Pulmonary artery endothelial cell (primary cell): ENCODE data around the gene ABCC11. TPM values are rescaled to one million over a fixed set of nuclear protein-coding genes. Genes with fewer than 3 reads are reported as not detected.
"Not testable (repeated sequence)": the region's sequence is repeated elsewhere in the genome, so short reads cannot be mapped to it uniquely, and the experiment has no call there.

ENCODE experiments used
- DNase-seq: peaks from one replicate; pipeline ENCODE4 v3.0.0-alpha.2; 2011; ENCODE audit warnings: low read depth, low spot score
- total RNA-seq: library from RNA; depleted of rRNA; stranded (reverse); fragments of >200 nt; gene quantifications from 2 replicates; pipeline ENCODE4 v1.2.3, GENCODE V29; 2014

ABCC11 gene
- total RNA-seq, 1 donor from 2014 or later: not detected

DNA sequence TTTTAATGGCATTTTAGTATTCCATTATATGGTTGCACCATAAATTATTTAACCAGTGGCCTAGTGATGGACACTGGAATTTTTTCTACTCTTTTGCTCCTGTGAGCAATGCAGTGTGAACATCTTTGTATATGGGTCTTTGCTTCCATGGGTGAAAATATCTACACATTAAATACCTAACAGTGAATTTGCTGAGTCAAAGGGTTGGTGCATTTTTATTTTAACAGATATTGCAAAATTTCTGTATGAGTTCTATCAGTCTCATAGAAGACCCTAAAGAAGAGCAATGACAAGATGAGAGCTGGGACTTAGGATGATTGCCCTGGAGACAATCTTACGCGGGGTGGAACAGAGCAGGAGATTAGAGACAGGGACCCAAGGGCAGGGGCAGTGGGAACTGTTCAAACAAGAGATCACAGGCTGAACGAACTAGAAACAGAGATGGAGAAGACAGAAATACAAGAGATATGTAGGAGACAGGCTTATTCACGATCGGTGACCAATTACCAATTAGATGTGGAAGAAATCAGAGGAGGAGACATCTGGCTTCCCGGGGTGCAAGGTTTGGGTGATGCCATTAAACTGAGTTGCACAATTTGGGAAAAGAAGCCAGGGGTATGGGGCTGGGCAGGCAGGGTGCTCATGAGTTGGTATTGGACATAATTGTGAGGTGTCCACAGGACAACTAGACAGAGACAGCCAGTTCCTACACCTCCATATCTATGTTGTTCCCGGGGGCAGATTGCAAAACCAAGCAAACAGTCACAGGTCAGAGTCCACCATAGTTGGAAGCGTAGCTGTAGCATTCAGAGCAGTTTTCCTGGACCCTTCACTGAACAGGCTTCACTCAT, 43.1 kb downstream of the ABCC11 start:
- DNase-seq: no peak

GRCh38 chr16:48201515-48202201, 45.7 kb downstream of the ABCC11 start:
- no peak for DNase-seq

- DNase-seq: no peak
Measured at GRCh38 chr16:48197294-48197693, 50.0 kb downstream of the ABCC11 start.

DNA sequence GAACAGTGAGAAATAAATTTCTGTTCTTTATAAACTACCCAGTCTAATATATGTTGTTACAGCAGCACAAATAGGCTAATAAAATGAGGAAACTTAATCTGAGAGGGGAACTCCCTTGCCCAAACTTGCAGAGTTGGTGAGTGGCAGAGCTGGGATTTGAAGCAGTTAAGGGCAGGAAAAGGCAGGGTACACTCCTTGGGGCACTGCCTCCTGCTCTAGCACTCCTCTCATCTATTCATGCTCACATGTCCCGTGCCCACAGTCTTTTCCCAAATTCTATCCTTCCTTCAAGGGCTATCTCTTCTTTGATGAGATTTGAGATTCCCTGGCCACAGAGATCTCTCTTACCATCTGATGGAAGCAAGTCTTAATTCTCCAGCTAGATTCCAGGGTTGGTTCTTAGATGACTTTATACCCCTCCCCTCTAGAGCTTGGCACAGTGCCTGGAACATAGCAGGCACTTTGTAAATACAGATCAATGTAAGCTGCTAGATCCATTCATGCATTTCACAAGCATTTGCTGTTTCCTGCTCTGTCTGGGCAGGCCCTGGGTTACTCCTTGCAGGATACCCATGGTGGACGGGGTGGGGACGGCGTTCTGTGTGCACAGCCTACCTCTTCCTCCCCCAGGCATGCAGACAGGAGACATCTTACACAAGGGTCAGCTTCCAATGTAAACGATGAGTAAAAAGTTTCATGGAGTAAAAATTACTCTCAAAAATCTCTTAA, 52.3 kb downstream of the ABCC11 start:
- DNase-seq: no peak

- no peak for DNase-seq
Measured at GRCh38 chr16:48193846-48194245, 53.5 kb downstream of the ABCC11 start.

DNA sequence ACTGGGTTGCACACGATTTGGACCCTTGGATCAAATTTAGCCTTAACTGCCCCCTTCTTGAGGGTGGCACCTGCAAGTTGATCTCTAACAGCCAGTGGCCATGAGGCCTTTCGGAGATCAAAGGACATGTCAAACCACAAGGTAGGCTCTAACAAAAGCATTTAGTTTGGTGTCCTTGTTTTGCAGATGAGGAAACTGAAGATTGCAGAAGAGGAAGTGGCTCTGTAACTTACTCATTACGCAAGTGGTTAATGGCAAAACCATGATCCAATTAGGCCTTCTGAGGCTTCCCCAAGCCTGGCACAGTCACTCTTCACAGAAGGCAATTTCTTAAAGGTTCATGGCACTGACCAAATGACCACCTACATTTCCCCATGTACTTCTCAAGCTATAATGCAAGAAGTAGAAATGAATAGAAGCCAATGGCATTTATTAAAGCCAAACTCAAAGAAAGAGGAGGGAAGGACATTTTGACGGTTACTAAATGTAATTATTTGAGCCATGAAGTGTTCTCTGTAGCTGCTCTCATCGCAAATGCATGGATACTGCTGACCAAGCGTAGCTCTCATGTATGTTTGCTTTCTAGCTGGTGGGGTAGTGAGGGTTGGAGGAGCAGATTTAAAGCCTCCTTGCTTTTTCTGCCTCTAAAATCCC, 58.8 kb downstream of the ABCC11 start:
- DNase-seq: no peak

DNA sequence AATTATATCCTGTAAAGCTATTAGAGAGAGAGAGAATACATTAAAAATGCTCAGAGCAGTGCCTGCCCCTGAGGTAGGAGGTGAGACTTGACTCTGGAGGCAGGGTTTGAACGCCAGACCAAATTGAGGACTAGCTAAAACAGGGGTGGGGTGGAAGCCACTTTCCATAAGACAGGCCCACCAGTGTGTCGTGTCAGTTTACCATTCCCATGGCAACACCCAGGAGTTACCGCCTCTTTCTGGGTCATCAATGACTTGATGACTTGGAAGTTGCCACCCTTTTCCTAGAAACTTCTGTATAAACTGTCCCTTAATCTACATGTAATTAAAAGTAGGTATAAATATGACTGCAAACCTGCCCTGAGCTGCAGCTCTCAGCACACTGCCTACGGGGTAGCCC, 59.6 kb downstream of the ABCC11 start:
- no peak for DNase-seq

DNA sequence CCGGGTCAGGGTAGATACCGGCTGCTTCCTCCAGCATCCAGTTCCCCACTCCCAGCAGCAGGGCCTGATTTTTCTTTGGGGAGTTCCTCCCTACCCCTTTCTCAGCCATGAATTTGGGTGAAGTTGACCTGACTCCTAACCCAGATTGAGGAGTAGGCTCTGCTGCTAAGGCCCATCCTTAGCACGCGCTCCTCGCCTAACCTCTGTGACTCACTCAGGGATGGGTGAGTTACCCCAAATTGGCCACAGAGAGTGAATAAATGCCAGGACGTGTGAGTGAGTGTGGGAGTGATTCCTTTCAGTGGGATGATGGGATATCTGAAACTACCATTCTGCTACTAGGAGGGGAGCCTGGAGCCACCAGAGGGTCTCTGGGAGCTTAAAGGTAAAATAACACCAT, 62.7 kb downstream of the ABCC11 start:
- no peak for DNase-seq

GRCh38 chr16:48182979-48183537, 64.3 kb downstream of the ABCC11 start:
- no peak for DNase-seq

GRCh38 chr16:48181746-48182520, 65.4 kb downstream of the ABCC11 start:
- DNase-seq: not testable (repeated sequence)

- DNase-seq: no peak
Measured at GRCh38 chr16:48180868-48181480, 66.4 kb downstream of the ABCC11 start.

GRCh38 chr16:48176635-48177408, 70.5 kb downstream of the ABCC11 start:
- no peak for DNase-seq

DNA sequence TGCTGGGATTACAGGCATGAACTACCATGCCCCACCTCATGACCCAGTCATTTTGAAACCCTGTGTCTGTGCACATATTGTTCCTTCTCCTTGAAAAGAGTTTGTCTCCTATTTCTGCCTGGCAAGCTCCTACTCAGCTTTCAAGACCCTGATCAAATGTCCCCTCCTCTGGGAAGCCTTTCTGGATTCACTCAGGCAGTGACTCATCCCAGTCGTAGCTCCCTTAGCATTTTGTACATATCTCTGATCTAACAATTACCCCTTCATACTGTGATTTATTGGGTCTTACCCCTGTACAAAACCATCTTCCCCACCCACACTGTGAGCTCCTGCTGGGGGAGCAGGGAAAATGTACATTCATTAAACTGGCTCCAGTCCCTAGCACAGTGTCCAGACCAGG, 73.5 kb downstream of the ABCC11 start:
- DNase-seq: no peak

GRCh38 chr16:48172682-48173081, 74.7 kb downstream of the ABCC11 start:
- DNase-seq: no peak

GRCh38 chr16:48169896-48170295, 77.4 kb downstream of the ABCC11 start:
- DNase-seq: no peak

DNA sequence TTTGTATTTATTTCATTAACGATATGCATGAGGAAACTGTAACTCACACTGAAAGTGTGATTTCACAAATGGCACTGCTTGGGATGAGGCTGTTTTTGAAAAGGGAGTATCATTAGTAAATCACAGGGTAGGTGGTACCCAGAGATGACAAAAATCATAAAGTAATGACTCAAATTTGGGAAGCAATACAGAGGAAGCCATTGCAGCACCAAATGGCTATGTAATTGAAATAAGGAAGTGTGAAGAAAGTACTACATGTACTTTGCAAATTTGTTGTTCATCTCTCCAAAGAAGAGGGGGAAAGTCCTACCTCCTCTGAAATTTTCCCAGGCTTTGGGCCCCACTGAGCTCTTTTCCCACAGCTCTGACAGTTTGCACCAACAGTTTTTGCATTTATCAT, 79.3 kb downstream of the ABCC11 start:
- no peak for DNase-seq

GRCh38 chr16:48166617-48167016, 80.7 kb downstream of the ABCC11 start:
- DNase-seq: not testable (repeated sequence)

- DNase-seq: no peak
Measured at GRCh38 chr16:48165961-48166578, 81.3 kb downstream of the ABCC11 start.
